Measurements from ENCODE around the gene NEB. TPM values are rescaled to one million over a fixed set of nuclear protein-coding genes. Genes with fewer than 3 reads are reported as not detected.

NEB gene
- total and polyA plus RNA-seq, 2 of the 13 experiments (the other 11 are each of a cell fraction or from before 2014, with no cell fraction given): 0.21 to 0.24 TPM

DNA sequence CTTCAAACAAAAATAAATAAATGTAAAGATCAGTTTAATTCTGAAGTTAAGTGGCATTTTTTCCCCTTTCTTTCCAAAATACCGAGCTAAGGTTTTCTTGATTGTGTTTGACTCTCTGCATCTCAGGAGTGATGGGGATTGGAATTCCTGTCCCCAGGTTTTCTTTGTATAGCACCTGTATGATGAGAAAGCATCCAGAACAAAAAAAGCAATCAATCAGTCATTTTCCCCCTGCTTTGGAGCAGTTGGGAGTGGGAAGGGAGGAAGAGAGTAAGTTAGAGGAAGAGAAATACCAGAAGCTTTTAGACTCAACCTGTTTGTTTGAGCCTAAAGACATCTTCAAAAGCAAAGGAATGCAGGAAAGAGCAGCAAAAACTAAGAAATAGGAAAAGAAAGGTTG, 236.1 kb downstream of the NEB start (continued):
- TF ChIP-seq, protein P1, sequence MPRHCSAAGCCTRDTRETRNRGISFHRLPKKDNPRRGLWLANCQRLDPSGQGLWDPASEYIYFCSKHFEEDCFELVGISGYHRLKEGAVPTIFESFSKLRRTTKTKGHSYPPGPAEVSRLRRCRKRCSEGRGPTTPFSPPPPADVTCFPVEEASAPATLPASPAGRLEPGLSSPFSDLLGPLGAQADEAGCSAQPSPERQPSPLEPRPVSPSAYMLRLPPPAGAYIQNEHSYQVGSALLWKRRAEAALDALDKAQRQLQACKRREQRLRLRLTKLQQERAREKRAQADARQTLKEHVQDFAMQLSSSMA (CRISPR knock-in tag; IDR thresholded peaks at IDR 0.05): no peak
- no peak for TF ChIP-seq NFKB2 (CRISPR knock-in tag; IDR thresholded peaks at IDR 0.05; ENCODE audit: borderline replicate concordance)
- no peak for TF ChIP-seq ZNF256 (CRISPR knock-in tag; conservative IDR thresholded peaks at IDR 0.05)
- TF ChIP-seq ZNF260 (CRISPR knock-in tag; IDR thresholded peaks at IDR 0.05; ENCODE audit: borderline replicate concordance, low read depth): no peak
- TF ChIP-seq PHF21A (CRISPR knock-in tag; IDR thresholded peaks at IDR 0.05): no peak
- TF ChIP-seq THAP9 (CRISPR knock-in tag; IDR thresholded peaks at IDR 0.05; ENCODE audit: borderline replicate concordance): no peak
- no peak for TF ChIP-seq MIER3 (CRISPR knock-in tag; IDR thresholded peaks at IDR 0.05; ENCODE audit: borderline replicate concordance)
- TF ChIP-seq, protein P2, sequence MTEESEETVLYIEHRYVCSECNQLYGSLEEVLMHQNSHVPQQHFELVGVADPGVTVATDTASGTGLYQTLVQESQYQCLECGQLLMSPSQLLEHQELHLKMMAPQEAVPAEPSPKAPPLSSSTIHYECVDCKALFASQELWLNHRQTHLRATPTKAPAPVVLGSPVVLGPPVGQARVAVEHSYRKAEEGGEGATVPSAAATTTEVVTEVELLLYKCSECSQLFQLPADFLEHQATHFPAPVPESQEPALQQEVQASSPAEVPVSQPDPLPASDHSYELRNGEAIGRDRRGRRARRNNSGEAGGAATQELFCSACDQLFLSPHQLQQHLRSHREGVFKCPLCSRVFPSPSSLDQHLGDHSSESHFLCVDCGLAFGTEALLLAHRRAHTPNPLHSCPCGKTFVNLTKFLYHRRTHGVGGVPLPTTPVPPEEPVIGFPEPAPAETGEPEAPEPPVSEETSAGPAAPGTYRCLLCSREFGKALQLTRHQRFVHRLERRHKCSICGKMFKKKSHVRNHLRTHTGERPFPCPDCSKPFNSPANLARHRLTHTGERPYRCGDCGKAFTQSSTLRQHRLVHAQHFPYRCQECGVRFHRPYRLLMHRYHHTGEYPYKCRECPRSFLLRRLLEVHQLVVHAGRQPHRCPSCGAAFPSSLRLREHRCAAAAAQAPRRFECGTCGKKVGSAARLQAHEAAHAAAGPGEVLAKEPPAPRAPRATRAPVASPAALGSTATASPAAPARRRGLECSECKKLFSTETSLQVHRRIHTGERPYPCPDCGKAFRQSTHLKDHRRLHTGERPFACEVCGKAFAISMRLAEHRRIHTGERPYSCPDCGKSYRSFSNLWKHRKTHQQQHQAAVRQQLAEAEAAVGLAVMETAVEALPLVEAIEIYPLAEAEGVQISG (CRISPR knock-in tag; IDR thresholded peaks at IDR 0.05): no peak
- TF ChIP-seq ZNF652 (CRISPR knock-in tag; IDR thresholded peaks at IDR 0.05; ENCODE audit: borderline replicate concordance, low read depth): no peak
- TF ChIP-seq POGZ (CRISPR knock-in tag; IDR thresholded peaks at IDR 0.05): no peak
- TF ChIP-seq NFYC (CRISPR knock-in tag; IDR thresholded peaks at IDR 0.05): no peak
- TF ChIP-seq, protein P3, sequence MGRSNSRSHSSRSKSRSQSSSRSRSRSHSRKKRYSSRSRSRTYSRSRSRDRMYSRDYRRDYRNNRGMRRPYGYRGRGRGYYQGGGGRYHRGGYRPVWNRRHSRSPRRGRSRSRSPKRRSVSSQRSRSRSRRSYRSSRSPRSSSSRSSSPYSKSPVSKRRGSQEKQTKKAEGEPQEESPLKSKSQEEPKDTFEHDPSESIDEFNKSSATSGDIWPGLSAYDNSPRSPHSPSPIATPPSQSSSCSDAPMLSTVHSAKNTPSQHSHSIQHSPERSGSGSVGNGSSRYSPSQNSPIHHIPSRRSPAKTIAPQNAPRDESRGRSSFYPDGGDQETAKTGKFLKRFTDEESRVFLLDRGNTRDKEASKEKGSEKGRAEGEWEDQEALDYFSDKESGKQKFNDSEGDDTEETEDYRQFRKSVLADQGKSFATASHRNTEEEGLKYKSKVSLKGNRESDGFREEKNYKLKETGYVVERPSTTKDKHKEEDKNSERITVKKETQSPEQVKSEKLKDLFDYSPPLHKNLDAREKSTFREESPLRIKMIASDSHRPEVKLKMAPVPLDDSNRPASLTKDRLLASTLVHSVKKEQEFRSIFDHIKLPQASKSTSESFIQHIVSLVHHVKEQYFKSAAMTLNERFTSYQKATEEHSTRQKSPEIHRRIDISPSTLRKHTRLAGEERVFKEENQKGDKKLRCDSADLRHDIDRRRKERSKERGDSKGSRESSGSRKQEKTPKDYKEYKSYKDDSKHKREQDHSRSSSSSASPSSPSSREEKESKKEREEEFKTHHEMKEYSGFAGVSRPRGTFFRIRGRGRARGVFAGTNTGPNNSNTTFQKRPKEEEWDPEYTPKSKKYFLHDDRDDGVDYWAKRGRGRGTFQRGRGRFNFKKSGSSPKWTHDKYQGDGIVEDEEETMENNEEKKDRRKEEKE (IDR thresholded peaks at IDR 0.05): no peak
